ENCODE data around the gene SMG6. TPM values are rescaled to one million over a fixed set of nuclear protein-coding genes. Genes with fewer than 3 reads are reported as not detected.

The SMG6 gene
- total and polyA plus RNA-seq, 2 experiments from 2014 or later, result 16.8 to 63.1 TPM

GRCh38 chr17:2051061-2051932 is 252.3 kb downstream of the SMG6 start:
- DNase-seq, result peak; percentile 84
- 26 to 31% methylated on average over 58 to 78 of the region's 81 CpGs for WGBS, 2 experiments (ENCODE audit: low coverage in 1 of 2, low lambda C conversion rate in 2 of 2, missing lambda C conversion rate in 2 of 2)
- Histone ChIP-seq H3K79me2 (ENCODE audit: insufficient read depth) (peaks cover 3% of the 10 kb centered on the region), H4K20me1 (ENCODE audit: insufficient read depth) (no peaks in the 10 kb centered on the region), H3K9me3 (ENCODE audit: low read depth) (no peaks in the 10 kb centered on the region), H3F3A (ENCODE audit: insufficient read depth) (no peaks in the 10 kb centered on the region; the same call in 1 of the 2 replicates), H3K9ac (peak overlapping the region; percentile 62), H3K4me3 (peak overlapping the region; percentile 68), H3K4me2 (ENCODE audit: unreplicated experiment) (peak overlapping the region; percentile 47), H2AFZ (no peak overlapping the region), H3K36me3 (ENCODE audit: low read depth) (no peaks in the 10 kb centered on the region), H3K9me2 (ENCODE audit: insufficient read depth) (no peaks in the 10 kb centered on the region), H3K4me1 (ENCODE audit: insufficient read depth) (peaks cover 8% of the 10 kb centered on the region; the same call in 1 of the 2 replicates), H3K27me3 (replicated peaks; ENCODE audit: insufficient read depth) (no peaks in the 10 kb centered on the region), H3K27ac (no peak overlapping the region)
- in situ Hi-C loops (cut with MboI), result no loop called here
- no peak for TF ChIP-seq EZH2phosphoT487 (IDR thresholded peaks at IDR 0.05; ENCODE audit: insufficient read depth, low read depth)
- TF ChIP-seq EZH2 (IDR thresholded peaks at IDR 0.05; ENCODE audit: insufficient read depth, poor library complexity, severe bottlenecking), result no peak

DNA sequence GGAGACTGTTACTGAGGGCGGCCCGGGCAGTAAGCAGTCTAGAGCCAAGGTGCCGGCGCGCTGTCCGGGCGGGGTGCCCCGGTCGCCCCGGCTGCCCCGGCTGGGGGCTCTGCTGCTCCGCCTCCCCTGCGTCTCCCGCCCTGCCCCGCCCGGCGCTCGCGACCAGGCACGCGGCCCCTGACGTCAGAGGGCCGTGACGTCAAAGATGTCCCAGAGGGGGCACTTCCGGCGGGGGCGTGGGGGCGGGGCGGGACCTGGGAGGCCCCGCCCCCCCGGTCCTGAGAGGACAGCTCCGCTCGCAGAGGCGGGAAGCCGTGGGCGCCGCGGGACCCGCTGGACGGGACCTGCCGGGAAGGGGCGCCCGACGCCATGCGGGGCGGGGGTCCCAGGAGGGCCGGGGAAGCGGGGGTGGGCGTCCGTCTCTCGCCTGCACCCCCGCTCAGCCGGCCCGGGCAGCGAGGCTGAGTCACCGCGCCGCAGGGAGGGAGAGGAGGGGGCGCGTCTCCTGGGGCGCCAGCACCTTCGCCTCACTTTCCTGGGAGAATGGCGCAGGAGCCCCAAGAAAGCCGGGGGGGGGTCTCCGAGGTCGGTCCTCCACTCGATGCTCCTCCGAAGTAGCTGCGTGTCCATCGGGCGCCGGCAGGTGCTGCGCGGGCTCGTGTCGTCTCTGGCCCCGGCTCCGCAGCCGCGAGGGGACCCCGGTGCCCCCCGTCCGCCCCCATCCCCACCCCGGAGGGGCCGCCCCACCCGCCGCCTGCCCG is 253.1 kb downstream of the SMG6 start:
- 0 to 2% methylated on average over 6 to 62 of the region's 88 CpGs for WGBS, 2 experiments (ENCODE audit: low coverage in 1 of 2, low lambda C conversion rate in 2 of 2, missing lambda C conversion rate in 2 of 2)
- in situ Hi-C loops (cut with MboI), result no loop called here
- Histone ChIP-seq H3K79me2 (ENCODE audit: insufficient read depth) (no peaks in the 10 kb centered on the region), H3K27ac (no peak overlapping the region; the same call in 1 of the 2 replicates), H3K9ac (peak overlapping the region; percentile 62), H3K4me3 (peak overlapping the region; percentile 68), H3K4me2 (ENCODE audit: unreplicated experiment) (peak overlapping the region; percentile 47), H3K36me3 (ENCODE audit: low read depth) (no peaks in the 10 kb centered on the region), H3K9me3 (ENCODE audit: low read depth) (no peaks in the 10 kb centered on the region), H3K9me2 (ENCODE audit: insufficient read depth) (no peaks in the 10 kb centered on the region), H2AFZ (no peak overlapping the region), H3K4me1 (ENCODE audit: insufficient read depth) (peaks cover 8% of the 10 kb centered on the region; the same call in 1 of the 2 replicates), H3F3A (ENCODE audit: insufficient read depth) (no peaks in the 10 kb centered on the region; the same call in 1 of the 2 replicates), H4K20me1 (ENCODE audit: insufficient read depth) (no peaks in the 10 kb centered on the region), H3K27me3 (replicated peaks; ENCODE audit: insufficient read depth) (no peaks in the 10 kb centered on the region)
- TF ChIP-seq EZH2 (IDR thresholded peaks at IDR 0.05; ENCODE audit: insufficient read depth, poor library complexity, severe bottlenecking) (no peak), EZH2phosphoT487 (IDR thresholded peaks at IDR 0.05; ENCODE audit: insufficient read depth, low read depth) (no peak)
- DNase-seq, result peak; percentile 85

- peaks cover 11% of the 10 kb centered on the region for H3K4me1 ChIP-seq (ENCODE audit: insufficient read depth)
- in situ Hi-C loops (cut with MboI), result no loop called here
- TF ChIP-seq EZH2 (IDR thresholded peaks at IDR 0.05; ENCODE audit: insufficient read depth, poor library complexity, severe bottlenecking), result no peak
- no peak for TF ChIP-seq EZH2phosphoT487 (IDR thresholded peaks at IDR 0.05; ENCODE audit: insufficient read depth, low read depth)
Measured at GRCh38 chr17:2049333-2050299, 254.0 kb downstream of the SMG6 start.

More at GRCh38 chr17:2049333-2050299, 254.0 kb downstream of the SMG6 start:
- H4K20me1 ChIP-seq (ENCODE audit: insufficient read depth), result no peaks in the 10 kb centered on the region
- peak overlapping the region; percentile 87 for H3K27ac ChIP-seq
- no peaks in the 10 kb centered on the region for H3K27me3 ChIP-seq (replicated peaks; ENCODE audit: insufficient read depth)
- peaks cover 8% of the 10 kb centered on the region; the same call in 1 of the 2 replicates for H3K79me2 ChIP-seq (ENCODE audit: insufficient read depth)
- H3K9me2 ChIP-seq (ENCODE audit: insufficient read depth), result no peaks in the 10 kb centered on the region
- peak overlapping the region; percentile 97 for H3K9ac ChIP-seq
- peaks cover 5% of the 10 kb centered on the region for H3F3A ChIP-seq (ENCODE audit: insufficient read depth)
- no peaks in the 10 kb centered on the region for H3K36me3 ChIP-seq (ENCODE audit: low read depth)
- peak; percentile 93 for DNase-seq
- peak overlapping the region; percentile 87 for H3K4me2 ChIP-seq (ENCODE audit: unreplicated experiment)
- no peaks in the 10 kb centered on the region for H3K9me3 ChIP-seq (ENCODE audit: low read depth)
- WGBS, 2 experiments (ENCODE audit: low coverage in 1 of 2, low lambda C conversion rate in 2 of 2, missing lambda C conversion rate in 2 of 2), result 2 to 3% methylated on average over 49 to 91 of the region's 104 CpGs
- peak overlapping the region; percentile 66 for H2AFZ ChIP-seq
- H3K4me3 ChIP-seq, result peak overlapping the region; percentile 91
